Calu3 (cell line): ENCODE results near the gene NAALAD2. TPM values are rescaled to one million over a fixed set of nuclear protein-coding genes. Genes with fewer than 3 reads are reported as not detected.

ENCODE experiments used
- BruUV-seq: library from RNA; stranded (reverse); fragments of 400-500 nt; replicated peaks from 2 replicates; lab custom pipeline; 2021; lab: Mats Ljungman, UMichigan
- CTCF ChIA-PET: fragments of 300-600 bp; sonication (Branson Sonifier 250); formaldehyde crosslinking; loops from one replicate; lab custom pipeline; 2022; ENCODE audit warnings: antibody characterized with exemption; lab: Charles Lee
- DNase-seq: peaks from one replicate; pipeline ENCODE4 v3.0.0; 2022
- H3K27ac Mint-ChIP-seq: one replicate; pipeline ENCODE4 v1.8.0; 2022; ENCODE audit warnings: mixed read lengths; ENCODE audit not compliant: unreplicated experiment
- H3K27me3 Mint-ChIP-seq: one replicate; pipeline ENCODE4 v1.8.0; 2022; ENCODE audit warnings: mixed read lengths; ENCODE audit not compliant: unreplicated experiment
- H3K36me3 Mint-ChIP-seq: one replicate; pipeline ENCODE4 v1.8.0; 2022; ENCODE audit warnings: mild to moderate bottlenecking, moderate library complexity, mixed read lengths; ENCODE audit not compliant: insufficient read depth, unreplicated experiment
- H3K4me1 Mint-ChIP-seq: one replicate; pipeline ENCODE4 v1.8.0; 2022; ENCODE audit warnings: mild to moderate bottlenecking, low read depth, mixed read lengths; ENCODE audit not compliant: unreplicated experiment
- H3K4me3 Mint-ChIP-seq: one replicate; pipeline ENCODE4 v1.8.0; 2022; ENCODE audit warnings: mild to moderate bottlenecking, low read depth, moderate library complexity, mixed read lengths; ENCODE audit not compliant: unreplicated experiment
- H3K9me3 Mint-ChIP-seq: one replicate; pipeline ENCODE4 v1.8.0; 2022; ENCODE audit warnings: low read depth, mixed read lengths; ENCODE audit not compliant: unreplicated experiment
- CTCF ChIP-seq: fragments of 200-600 bp; IDR thresholded peaks from one replicate; pipeline ENCODE4 v1.8.0; 2022; ENCODE audit warnings: antibody characterized with exemption; ENCODE audit not compliant: unreplicated experiment
- intact Hi-C: fragments of 100-400 bp; cut with micrococcal nuclease; formaldehyde crosslinking; loops from one replicate; pipeline ENCODE4 v1.10.0; 2022; ENCODE audit not compliant: unreplicated experiment
- total RNA-seq: library from RNA; stranded (reverse); gene quantifications from 2 replicates; pipeline ENCODE4 v1.2.3, GENCODE V29; 2022

NAALAD2 gene
- total RNA-seq, 1 experiment from 2014 or later = 0.38 TPM

GRCh38 chr11:90113541-90113940, 20.9 kb upstream of the NAALAD2 start:
- Mint-ChIP-seq H3K36me3 (no peaks in the 10 kb centered on the region), H3K4me3 (no peak overlapping the region), H3K27ac (no peak overlapping the region), H3K4me1 (no peaks in the 10 kb centered on the region), H3K9me3 (no peaks in the 10 kb centered on the region), H3K27me3 (no peaks in the 10 kb centered on the region)
- CTCF ChIA-PET = interaction anchor here (0.9 kb wide), 1 partner anchor 437 kb away, joined by 3 read pairs; no protein-coding TSS in a partner anchor
- intact Hi-C loops = loop anchor here (5.0 kb wide), 1 partner anchor 436 kb away; no protein-coding TSS in a partner anchor
- no peak for TF ChIP-seq CTCF
- BruUV-seq = no TSS peak
- no peak for DNase-seq

GRCh38 chr11:90120191-90120590, 14.3 kb upstream of the NAALAD2 start:
- Mint-ChIP-seq H3K27ac (no peak overlapping the region), H3K36me3 (no peaks in the 10 kb centered on the region), H3K27me3 (no peaks in the 10 kb centered on the region), H3K4me3 (no peak overlapping the region), H3K9me3 (no peaks in the 10 kb centered on the region), H3K4me1 (no peaks in the 10 kb centered on the region)
- CTCF ChIA-PET = no interaction called here
- TF ChIP-seq CTCF = no peak
- intact Hi-C loops = no loop called here
- no TSS peak for BruUV-seq
- DNase-seq = no peak

GRCh38 chr11:90124371-90124770, 10.1 kb upstream of the NAALAD2 start:
- CTCF ChIA-PET = no interaction called here
- no peaks in the 10 kb centered on the region for H3K36me3 Mint-ChIP-seq
- no TSS peak for BruUV-seq
- no peaks in the 10 kb centered on the region for H3K27me3 Mint-ChIP-seq
- intact Hi-C loops = no loop called here
- no peak overlapping the region for H3K4me3 Mint-ChIP-seq
- no peaks in the 10 kb centered on the region for H3K9me3 Mint-ChIP-seq
- no peak overlapping the region for H3K27ac Mint-ChIP-seq
- no peak for TF ChIP-seq CTCF
- H3K4me1 Mint-ChIP-seq = no peaks in the 10 kb centered on the region
- DNase-seq = no peak

GRCh38 chr11:90124946-90125345, 9.5 kb upstream of the NAALAD2 start:
- Mint-ChIP-seq H3K36me3 (no peaks in the 10 kb centered on the region), H3K27me3 (no peaks in the 10 kb centered on the region), H3K4me1 (no peaks in the 10 kb centered on the region), H3K4me3 (no peak overlapping the region), H3K27ac (no peak overlapping the region), H3K9me3 (no peaks in the 10 kb centered on the region)
- no peak for DNase-seq
- intact Hi-C loops = no loop called here
- BruUV-seq = no TSS peak
- no peak for TF ChIP-seq CTCF
- CTCF ChIA-PET = no interaction called here
